HCT116 (cell line): Measurements from ENCODE around the gene NCSTN. TPM values are rescaled to one million over a fixed set of nuclear protein-coding genes. Genes with fewer than 3 reads are reported as not detected.

Source experiments
- ATAC-seq: fragments of 200-7000 bp; cut with Tn5 transposase; 2 replicates; pipeline ENCODE4 v1.9.1; 2020; ENCODE audit warnings: mild to moderate bottlenecking, moderate library complexity
- BruUV-seq: library from RNA; stranded (reverse); fragments of 400-500 nt; replicated peaks from 2 replicates; lab custom pipeline; 2021; lab: Mats Ljungman, UMichigan
- CTCF ChIA-PET: fragments of 300-600 bp; sonication (Branson Sonifier 250); formaldehyde crosslinking; loops from one replicate; lab custom pipeline; 2021; ENCODE audit warnings: antibody characterized with exemption; lab: Charles Lee
- POLR2A ChIA-PET: fragments of 300-600, 350-600 bp; sonication (Branson Sonifier 250); formaldehyde crosslinking; loops from one replicate; lab custom pipeline; 2021; ENCODE audit warnings: antibody characterized with exemption; lab: Charles Lee
- RAD21 ChIA-PET, 2 experiments: fragments of 300-600 bp; sonication (Branson Sonifier 250); formaldehyde crosslinking; loops; one replicate each; lab custom pipeline; 2023; ENCODE audit warnings: low total read pairs in 2 of 2; ENCODE audit not compliant: uncharacterized antibody in 2 of 2, unreplicated experiment in 2 of 2, low non-redundant PET in 1 of 2; lab: Charles Lee
- DNase-seq: peaks from one replicate; pipeline ENCODE4 v3.0.0-alpha.2; 2010; ENCODE audit warnings: low read depth, low spot score
- H2AFZ ChIP-seq: fragments of 200-600 bp; shearing (Covaris generic), sonication (generic); 2 replicates; pipeline ENCODE4 v1.6.1; 2017; ENCODE audit warnings: low read depth, mixed run types, mixed read lengths, antibody characterized with exemption, low read length; ENCODE audit not compliant: poor library complexity, severe bottlenecking
- H3K27ac ChIP-seq: 2 replicates; pipeline ENCODE4 v1.5.1; 2012; ENCODE audit warnings: low read depth, low read length
- H3K27me3 ChIP-seq: fragments of 200-600 bp; sonication (generic); 2 replicates; pipeline ENCODE4 v1.6.1; 2016; ENCODE audit warnings: mixed run types, low read length, mixed read lengths; ENCODE audit not compliant: insufficient read depth
- H3K36me3 ChIP-seq, 2 experiments: fragments of 200-500 bp in 1 of 2; fragments of 200-600 bp in 1 of 2; sonication (Bioruptor generic) in 1 of 2; sonication (generic) in 1 of 2; 2 replicates each; pipeline versions ENCODE4 v1.5.1 to v1.6.1; 2014 to 2016; ENCODE audit warnings: low read length in 2 of 2, inconsistent platforms in 1 of 2, mixed read lengths in 1 of 2, mixed run types in 1 of 2; ENCODE audit not compliant: insufficient read depth in 2 of 2, control insufficient read depth in 1 of 2
- H3K4me1 ChIP-seq, 2 experiments: fragments of 200-600 bp in 1 of 2; sonication (generic) in 1 of 2; 2 replicates each; pipeline versions ENCODE4 v1.5.1 to v1.6.1; 2012 to 2017; ENCODE audit warnings: low read length in 2 of 2, inconsistent platforms in 1 of 2, mild to moderate bottlenecking in 1 of 2, mixed read lengths in 1 of 2, mixed run types in 1 of 2, moderate library complexity in 1 of 2; ENCODE audit not compliant: insufficient read depth in 2 of 2, control insufficient read depth in 1 of 2
- H3K4me2 ChIP-seq: fragments of 200-600 bp; sonication (generic); 2 replicates; pipeline ENCODE4 v1.6.1; 2017; ENCODE audit warnings: mixed run types, low read length, mixed read lengths
- H3K4me3 ChIP-seq, 2 experiments: fragments of 200-600 bp in 1 of 2; sonication (generic) in 1 of 2; replicated peaks in 1 of 2; 2 replicates each; pipeline ENCODE4 v1.5.1; 2011 to 2016; ENCODE audit warnings: low read length in 2 of 2, control low read depth in 1 of 2, low read depth in 1 of 2, mild to moderate bottlenecking in 1 of 2, mixed read lengths in 1 of 2, mixed run types in 1 of 2
- H3K79me2 ChIP-seq: fragments of 200-600 bp; sonication (generic); 2 replicates; pipeline ENCODE4 v1.6.1; 2017; ENCODE audit warnings: mild to moderate bottlenecking, mixed run types, low read length, moderate library complexity, mixed read lengths; ENCODE audit not compliant: insufficient read depth
- H3K9ac ChIP-seq: fragments of 200-600 bp; sonication (generic); 2 replicates; pipeline ENCODE4 v1.6.1; 2016; ENCODE audit warnings: low read length, mixed read lengths
- H3K9me2 ChIP-seq: fragments of 200-600 bp; sonication (generic), shearing (Covaris generic); 2 replicates; pipeline ENCODE4 v1.6.1; 2017; ENCODE audit warnings: mixed run types, mild to moderate bottlenecking, moderate library complexity; ENCODE audit not compliant: insufficient read depth
- H3K9me3 ChIP-seq, 2 experiments: fragments of 200-500 bp in 1 of 2; fragments of 200-600 bp in 1 of 2; sonication (Bioruptor generic) in 1 of 2; sonication (generic) in 1 of 2; 2 replicates each; pipeline ENCODE4 v1.6.1; 2014 to 2017; ENCODE audit warnings: low read length in 2 of 2, mixed read lengths in 2 of 2, inconsistent platforms in 1 of 2, low read depth in 1 of 2, mild to moderate bottlenecking in 1 of 2, mixed run types in 1 of 2, moderate library complexity in 1 of 2; ENCODE audit not compliant: control insufficient read depth in 1 of 2, insufficient read depth in 1 of 2
- H4K20me1 ChIP-seq: fragments of 200-600 bp; sonication (generic), shearing (Covaris generic); 2 replicates; pipeline ENCODE4 v1.6.1; 2017; ENCODE audit warnings: mixed run types, mild to moderate bottlenecking, moderate library complexity; ENCODE audit not compliant: insufficient read depth
- EGR1 ChIP-seq: IDR thresholded peaks from 2 replicates; pipeline ENCODE4 v1.6.1; 2012; ENCODE audit warnings: low read depth
- POLR2AphosphoS5 ChIP-seq: IDR thresholded peaks from 2 replicates; pipeline ENCODE4 v1.6.1; 2011; ENCODE audit warnings: mild to moderate bottlenecking, low read depth, low read length, moderate library complexity
- RAD21 ChIP-seq: IDR thresholded peaks from 2 replicates; pipeline ENCODE4 v1.6.1; 2012; ENCODE audit warnings: low read depth, mild to moderate bottlenecking
- intact Hi-C: fragments of 100-400 bp; cut with micrococcal nuclease; formaldehyde crosslinking; loops from 2 replicates; pipeline ENCODE4 v1.10.0; 2022
- total RNA-seq: library from RNA; stranded (reverse); gene quantifications from one replicate; pipeline ENCODE4 v1.2.1, GENCODE V29; 2021; ENCODE audit not compliant: unreplicated experiment

The NCSTN gene
- total RNA-seq, 1 experiment from 2014 or later, result 68.4 TPM

GRCh38 chr1:160401487-160401805 is 58.3 kb downstream of the NCSTN start:
- peaks cover 0 to 15% of the 10 kb centered on the region in 2 experiments; a peak in 2 of 4 replicates for H3K4me1 ChIP-seq
- no peak overlapping the region for H3K27ac ChIP-seq
- no TSS peak for BruUV-seq
- H4K20me1 ChIP-seq, result no peaks in the 10 kb centered on the region
- no peak for ATAC-seq
- no peak overlapping the region for H3K4me3 ChIP-seq
- TF ChIP-seq RAD21, result no peak
- intact Hi-C loops, result no loop called here
- no peak overlapping the region for H3K4me2 ChIP-seq
- no peak overlapping the region for H2AFZ ChIP-seq
- no peak for DNase-seq
- H3K79me2 ChIP-seq, result no peaks in the 10 kb centered on the region
- H3K9me2 ChIP-seq, result no peaks in the 10 kb centered on the region
- H3K9me3 ChIP-seq, result no peaks in the 10 kb centered on the region
- no peak overlapping the region for H3K9ac ChIP-seq
- RAD21 ChIA-PET, result no interaction called here
- CTCF ChIA-PET, result no interaction called here
- no peaks in the 10 kb centered on the region for H3K36me3 ChIP-seq
- POLR2A ChIA-PET, result no interaction called here
- H3K27me3 ChIP-seq, result no peaks in the 10 kb centered on the region

DNA sequence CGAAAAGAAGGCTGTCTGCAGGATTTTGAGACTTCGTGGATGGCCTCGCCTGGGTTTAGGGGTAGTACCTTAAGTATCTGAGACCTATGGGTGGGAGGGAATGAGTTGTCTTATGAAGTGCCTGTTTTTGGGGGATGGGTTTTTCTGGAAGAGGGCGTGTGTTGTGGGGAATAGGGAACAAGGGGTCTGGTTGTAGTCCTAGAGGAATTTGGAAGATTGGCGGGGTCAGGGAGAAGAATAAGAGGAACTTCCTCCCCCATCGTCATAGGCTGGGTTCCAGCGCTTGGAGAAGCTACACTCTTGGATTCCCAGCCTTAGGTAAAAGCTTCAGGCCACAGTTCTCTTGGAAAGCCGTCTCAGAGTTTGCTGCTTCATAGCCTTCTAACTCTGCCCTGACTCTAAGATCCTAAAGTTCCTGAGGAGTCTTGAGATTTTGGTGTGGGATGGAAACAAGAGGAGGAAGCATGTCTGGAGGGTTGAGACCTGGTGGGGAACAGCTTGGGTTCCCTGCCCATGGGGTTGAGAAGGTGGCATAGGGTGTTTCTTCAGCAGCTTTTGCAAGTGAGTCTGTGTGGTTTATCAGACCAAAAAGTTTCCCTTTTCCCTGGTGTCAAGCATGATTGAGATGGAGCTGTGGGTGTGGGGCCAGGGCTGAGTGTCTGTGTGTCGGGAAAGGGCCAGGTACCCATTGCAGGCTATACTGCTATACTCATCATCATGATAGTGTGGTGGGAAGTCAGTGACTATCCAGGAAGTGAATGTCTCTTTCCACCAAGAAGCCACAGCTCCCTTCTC is 59.0 kb downstream of the NCSTN start:
- ChIA-PET RAD21 (no interaction called here), CTCF (no interaction called here), POLR2A (no interaction called here)
- no peaks in the 10 kb centered on the region for H3K36me3 ChIP-seq
- ATAC-seq (no peak), DNase-seq (no peak)
- intact Hi-C loops, result no loop called here
- H3K9me2 ChIP-seq, result no peaks in the 10 kb centered on the region
- no peaks in the 10 kb centered on the region for H4K20me1 ChIP-seq
- H3K9ac ChIP-seq, result no peak overlapping the region
- no peaks in the 10 kb centered on the region for H3K9me3 ChIP-seq
- no peak overlapping the region for H3K4me3 ChIP-seq
- H3K27ac ChIP-seq, result no peak overlapping the region
- no peak overlapping the region for H3K4me2 ChIP-seq
- TF ChIP-seq EGR1, result no peak
- no peak for TF ChIP-seq POLR2AphosphoS5
- H3K4me1 ChIP-seq, result peaks cover 4 to 23% of the 10 kb centered on the region in 2 experiments
- no TSS peak for BruUV-seq
- no peaks in the 10 kb centered on the region for H3K27me3 ChIP-seq
- no peak overlapping the region for H2AFZ ChIP-seq
- no peaks in the 10 kb centered on the region for H3K79me2 ChIP-seq
